ENCODE results near the gene SLC43A2. TPM values are rescaled to one million over a fixed set of nuclear protein-coding genes. Genes with fewer than 3 reads are reported as not detected.

Gene SLC43A2
- total and polyA plus RNA-seq, 2 donors from 2014 or later = 48.9 to 60.4 TPM

DNA sequence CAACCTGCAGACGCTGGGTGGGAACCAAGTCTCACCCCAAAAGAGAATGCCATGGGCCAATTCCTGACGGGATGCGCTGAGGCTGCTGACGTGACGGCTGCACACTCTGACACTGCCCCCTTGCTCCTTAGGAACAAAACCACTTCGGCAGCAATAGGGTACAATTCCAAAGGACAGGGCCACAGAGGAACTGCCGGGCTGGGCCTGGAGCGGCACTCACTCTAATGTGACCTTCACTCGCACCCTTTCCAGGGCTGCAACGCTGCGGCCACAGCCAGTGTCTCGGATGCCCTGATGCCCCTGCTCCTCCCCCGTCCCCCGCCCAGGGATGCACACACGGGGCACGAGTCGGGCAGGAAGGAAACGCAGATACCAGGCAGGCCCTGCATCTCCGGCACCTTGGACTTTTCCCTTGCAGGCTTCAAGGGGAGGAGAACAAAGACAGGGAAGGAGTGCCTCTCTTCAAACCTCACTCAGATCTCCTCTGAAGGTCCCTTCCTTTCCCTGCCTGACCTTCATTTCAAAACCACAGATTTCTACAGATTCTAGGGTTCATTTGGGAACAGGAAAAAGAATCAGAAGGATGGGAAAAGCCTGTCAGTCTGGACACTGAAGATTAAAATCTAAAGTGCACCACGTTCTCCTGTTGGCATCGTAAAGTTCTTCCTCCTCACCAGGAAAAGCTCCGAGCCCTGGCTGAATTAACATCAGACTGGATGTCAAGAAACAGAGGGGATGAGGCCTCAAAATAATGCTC, 68.4 kb downstream of the SLC43A2 start:
- no peaks in the 10 kb centered on the region for H3K9me3 ChIP-seq (ENCODE audit: control insufficient read depth in 2 of 3, insufficient read depth in 1 of 3, low read length in 3 of 3)
- peaks cover 3 to 28% (median 26%) of the 10 kb centered on the region in 3 donors for H3K4me1 ChIP-seq (ENCODE audit: control insufficient read depth in 2 of 3, insufficient read depth in 2 of 3, low read depth in 1 of 3, low read length in 3 of 3)
- H3K4me3 ChIP-seq (ENCODE audit: low read length in 3 of 3) = peak overlapping the region in 2 of 3 donors; percentile 9 to 13
- DNase-seq = peak in 2 of 5 donors; percentile 50 to 75
- H3K9ac ChIP-seq (ENCODE audit: low read length in 3 of 3) = peak overlapping the region in 2 of 3 donors; percentile 19 to 65
- TF ChIP-seq, protein P1, sequence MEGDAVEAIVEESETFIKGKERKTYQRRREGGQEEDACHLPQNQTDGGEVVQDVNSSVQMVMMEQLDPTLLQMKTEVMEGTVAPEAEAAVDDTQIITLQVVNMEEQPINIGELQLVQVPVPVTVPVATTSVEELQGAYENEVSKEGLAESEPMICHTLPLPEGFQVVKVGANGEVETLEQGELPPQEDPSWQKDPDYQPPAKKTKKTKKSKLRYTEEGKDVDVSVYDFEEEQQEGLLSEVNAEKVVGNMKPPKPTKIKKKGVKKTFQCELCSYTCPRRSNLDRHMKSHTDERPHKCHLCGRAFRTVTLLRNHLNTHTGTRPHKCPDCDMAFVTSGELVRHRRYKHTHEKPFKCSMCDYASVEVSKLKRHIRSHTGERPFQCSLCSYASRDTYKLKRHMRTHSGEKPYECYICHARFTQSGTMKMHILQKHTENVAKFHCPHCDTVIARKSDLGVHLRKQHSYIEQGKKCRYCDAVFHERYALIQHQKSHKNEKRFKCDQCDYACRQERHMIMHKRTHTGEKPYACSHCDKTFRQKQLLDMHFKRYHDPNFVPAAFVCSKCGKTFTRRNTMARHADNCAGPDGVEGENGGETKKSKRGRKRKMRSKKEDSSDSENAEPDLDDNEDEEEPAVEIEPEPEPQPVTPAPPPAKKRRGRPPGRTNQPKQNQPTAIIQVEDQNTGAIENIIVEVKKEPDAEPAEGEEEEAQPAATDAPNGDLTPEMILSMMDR (IDR thresholded peaks at IDR 0.05; ENCODE audit: borderline replicate concordance, extremely low read depth, insufficient read depth) = no peak
- H3K27me3 ChIP-seq (ENCODE audit: control insufficient read depth, insufficient read depth, low read length) = no peaks in the 10 kb centered on the region
- FAIRE-seq = no peak
- H3K27ac ChIP-seq (ENCODE audit: low read depth in 2 of 2, low read length in 2 of 2) = peak overlapping the region in 1 of 2 donors; percentile 36
- intact Hi-C loops (cut with DNase I) = no loop called here
- peaks cover 0 to 12% (median 4%) of the 10 kb centered on the region in 3 donors for H3K36me3 ChIP-seq (ENCODE audit: control insufficient read depth in 2 of 3, insufficient read depth in 3 of 3, low read length in 3 of 3)

DNA sequence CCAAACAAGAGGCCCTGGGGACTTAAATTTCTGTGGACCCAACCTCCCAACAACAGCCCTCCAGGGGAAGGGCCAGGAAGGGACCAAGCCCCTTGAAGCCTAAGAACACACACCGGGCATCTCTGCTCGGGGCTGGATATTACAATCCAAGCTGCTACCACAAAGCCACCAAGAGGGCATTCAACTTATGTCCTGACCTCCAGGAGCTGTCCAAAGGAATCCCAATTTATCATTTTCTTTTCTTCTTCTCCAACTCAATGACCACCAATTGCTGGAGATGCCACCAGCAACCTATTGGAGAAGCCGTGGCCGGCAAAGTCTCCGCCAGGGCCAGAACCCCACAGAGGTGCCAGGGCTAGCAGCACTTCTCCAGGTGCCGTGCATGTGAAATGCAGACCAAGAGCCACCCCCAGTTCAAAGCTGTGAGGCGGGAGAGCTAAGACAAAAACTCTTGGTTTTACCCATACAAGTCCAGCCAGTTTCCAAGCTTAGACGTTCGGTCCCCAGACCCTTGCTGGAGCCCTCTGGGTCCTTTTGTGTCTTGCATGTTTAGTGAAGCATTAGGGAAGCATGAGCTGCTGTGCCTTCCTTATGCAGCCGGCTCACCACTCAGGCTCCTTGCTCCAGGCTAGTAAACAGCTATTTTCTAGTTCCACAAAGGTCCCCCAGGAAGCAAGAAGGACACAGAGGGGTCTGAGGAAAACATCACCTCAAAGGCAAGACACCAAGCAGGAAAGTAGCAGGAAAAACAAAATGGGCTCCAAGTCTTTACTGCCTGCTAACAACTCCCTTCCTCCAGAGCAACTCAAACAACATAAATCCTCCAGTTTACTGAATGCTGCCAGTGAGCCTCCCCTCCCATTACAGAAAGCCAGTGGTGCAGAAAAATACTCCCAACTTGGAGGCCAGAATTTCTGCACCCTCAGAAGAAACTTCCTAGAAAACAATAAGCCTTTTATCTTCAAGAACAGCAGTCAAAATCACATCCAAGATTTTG, 69.3 kb downstream of the SLC43A2 start:
- TF ChIP-seq, protein P1 (IDR thresholded peaks at IDR 0.05; ENCODE audit: borderline replicate concordance, extremely low read depth, insufficient read depth) = no peak
- H3K9ac ChIP-seq (ENCODE audit: low read length in 3 of 3) = peak overlapping the region in 1 of 3 donors; percentile 12
- H3K9me3 ChIP-seq (ENCODE audit: control insufficient read depth in 2 of 3, insufficient read depth in 1 of 3, low read length in 3 of 3) = no peaks in the 10 kb centered on the region
- H3K36me3 ChIP-seq (ENCODE audit: control insufficient read depth in 2 of 3, insufficient read depth in 3 of 3, low read length in 3 of 3) = peaks cover 0 to 12% (median 4%) of the 10 kb centered on the region in 3 donors
- FAIRE-seq (no peak), DNase-seq (peak in 4 of 5 donors; percentile 28 to 88 (median 70))
- H3K27ac ChIP-seq (ENCODE audit: low read depth in 2 of 2, low read length in 2 of 2) = no peak overlapping the region
- intact Hi-C loops (cut with DNase I) = no loop called here
- no peaks in the 10 kb centered on the region for H3K27me3 ChIP-seq (ENCODE audit: control insufficient read depth, insufficient read depth, low read length)
- peaks cover 3 to 34% (median 26%) of the 10 kb centered on the region in 3 donors for H3K4me1 ChIP-seq (ENCODE audit: control insufficient read depth in 2 of 3, insufficient read depth in 2 of 3, low read depth in 1 of 3, low read length in 3 of 3)
- peak overlapping the region in 1 of 3 donors; percentile 9 for H3K4me3 ChIP-seq (ENCODE audit: low read length in 3 of 3)

DNA sequence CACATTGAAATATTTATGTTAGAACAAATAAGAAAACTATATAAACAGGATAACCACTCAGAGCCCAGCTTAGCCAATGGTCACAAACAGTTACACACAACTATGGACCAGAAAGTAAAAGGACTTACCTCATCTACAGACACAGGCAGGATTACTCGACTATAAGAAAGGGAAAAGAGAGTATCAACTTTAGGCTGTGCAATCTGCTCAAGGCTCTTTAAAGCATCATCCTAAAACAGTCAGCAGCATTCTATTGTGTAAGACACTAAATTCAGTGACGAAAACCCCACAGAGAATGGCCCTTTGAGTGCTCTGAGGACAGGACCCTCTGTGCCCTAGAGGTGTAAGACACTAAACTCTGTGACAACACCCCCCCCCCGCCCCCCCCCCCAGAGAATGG, 70.2 kb downstream of the SLC43A2 start:
- Histone ChIP-seq H3K27me3 (ENCODE audit: control insufficient read depth, insufficient read depth, low read length) (no peaks in the 10 kb centered on the region), H3K27ac (ENCODE audit: low read depth in 2 of 2, low read length in 2 of 2) (no peak overlapping the region), H3K9me3 (ENCODE audit: control insufficient read depth in 2 of 3, insufficient read depth in 1 of 3, low read length in 3 of 3) (no peaks in the 10 kb centered on the region), H3K4me3 (ENCODE audit: low read length in 3 of 3) (no peak overlapping the region), H3K9ac (ENCODE audit: low read length in 3 of 3) (no peak overlapping the region), H3K4me1 (ENCODE audit: control insufficient read depth in 2 of 3, insufficient read depth in 2 of 3, low read depth in 1 of 3, low read length in 3 of 3) (peaks cover 3 to 34% (median 26%) of the 10 kb centered on the region in 3 donors), H3K36me3 (ENCODE audit: control insufficient read depth in 2 of 3, insufficient read depth in 3 of 3, low read length in 3 of 3) (peaks cover 0 to 12% (median 4%) of the 10 kb centered on the region in 3 donors)
- TF ChIP-seq, protein P1 (IDR thresholded peaks at IDR 0.05; ENCODE audit: borderline replicate concordance, extremely low read depth, insufficient read depth) = no peak
- intact Hi-C loops (cut with DNase I) = no loop called here
- FAIRE-seq = no peak
- no peak for DNase-seq

Data from kidney (tissue), 14 donors.